BE2C (cell line): ENCODE measurements around the gene PRG2.
A peak's percentile ranks its signal among the peaks of the same experiment; 100 is the strongest.
"Not testable (repeated sequence)": the region's sequence is repeated elsewhere in the genome, so short reads cannot be mapped to it uniquely, and the experiment has no call there.

ENCODE experiments used
- DNase-seq: peaks from one replicate; pipeline ENCODE4 v3.0.0-alpha.2; 2020
- H3K27me3 ChIP-seq: fragments of 250-450 bp; sonication (Bioruptor Pico); 2 replicates; pipeline ENCODE4 v1.5.1; 2020; ENCODE audit warnings: mild to moderate bottlenecking
- H3K36me3 ChIP-seq: fragments of 250-450 bp; sonication (Bioruptor Pico); 2 replicates; pipeline ENCODE4 v1.5.1; 2020; ENCODE audit warnings: mild to moderate bottlenecking
- H3K4me1 ChIP-seq: fragments of 250-450 bp; sonication (Bioruptor Pico); 2 replicates; pipeline ENCODE4 v1.5.1; 2020
- H3K4me3 ChIP-seq: 2 replicates; pipeline ENCODE4 v1.5.1; 2011; ENCODE audit warnings: low read depth, low read length
- H3K9me3 ChIP-seq: fragments of 250-450 bp; sonication (Bioruptor Pico); 2 replicates; pipeline ENCODE4 v1.5.1; 2020
- TF ChIP-seq, protein P1 (sequence below): IDR thresholded peaks from 2 replicates; pipeline ENCODE4 v1.5.1; 2012; ENCODE audit warnings: mild to moderate bottlenecking, low read depth, low read length

Gene PRG2

GRCh38 chr11:57339328-57339727 lies 51.1 kb downstream of the PRG2 start:
- H3K4me1 ChIP-seq = peaks cover 4% of the 10 kb centered on the region
- no peak for DNase-seq
- H3K36me3 ChIP-seq = peaks cover 4% of the 10 kb centered on the region; the same call in 1 of the 2 replicates
- TF ChIP-seq, protein P1, sequence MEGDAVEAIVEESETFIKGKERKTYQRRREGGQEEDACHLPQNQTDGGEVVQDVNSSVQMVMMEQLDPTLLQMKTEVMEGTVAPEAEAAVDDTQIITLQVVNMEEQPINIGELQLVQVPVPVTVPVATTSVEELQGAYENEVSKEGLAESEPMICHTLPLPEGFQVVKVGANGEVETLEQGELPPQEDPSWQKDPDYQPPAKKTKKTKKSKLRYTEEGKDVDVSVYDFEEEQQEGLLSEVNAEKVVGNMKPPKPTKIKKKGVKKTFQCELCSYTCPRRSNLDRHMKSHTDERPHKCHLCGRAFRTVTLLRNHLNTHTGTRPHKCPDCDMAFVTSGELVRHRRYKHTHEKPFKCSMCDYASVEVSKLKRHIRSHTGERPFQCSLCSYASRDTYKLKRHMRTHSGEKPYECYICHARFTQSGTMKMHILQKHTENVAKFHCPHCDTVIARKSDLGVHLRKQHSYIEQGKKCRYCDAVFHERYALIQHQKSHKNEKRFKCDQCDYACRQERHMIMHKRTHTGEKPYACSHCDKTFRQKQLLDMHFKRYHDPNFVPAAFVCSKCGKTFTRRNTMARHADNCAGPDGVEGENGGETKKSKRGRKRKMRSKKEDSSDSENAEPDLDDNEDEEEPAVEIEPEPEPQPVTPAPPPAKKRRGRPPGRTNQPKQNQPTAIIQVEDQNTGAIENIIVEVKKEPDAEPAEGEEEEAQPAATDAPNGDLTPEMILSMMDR = no peak
- no peaks in the 10 kb centered on the region for H3K9me3 ChIP-seq
- H3K4me3 ChIP-seq = no peak overlapping the region
- H3K27me3 ChIP-seq = no peaks in the 10 kb centered on the region

DNA sequence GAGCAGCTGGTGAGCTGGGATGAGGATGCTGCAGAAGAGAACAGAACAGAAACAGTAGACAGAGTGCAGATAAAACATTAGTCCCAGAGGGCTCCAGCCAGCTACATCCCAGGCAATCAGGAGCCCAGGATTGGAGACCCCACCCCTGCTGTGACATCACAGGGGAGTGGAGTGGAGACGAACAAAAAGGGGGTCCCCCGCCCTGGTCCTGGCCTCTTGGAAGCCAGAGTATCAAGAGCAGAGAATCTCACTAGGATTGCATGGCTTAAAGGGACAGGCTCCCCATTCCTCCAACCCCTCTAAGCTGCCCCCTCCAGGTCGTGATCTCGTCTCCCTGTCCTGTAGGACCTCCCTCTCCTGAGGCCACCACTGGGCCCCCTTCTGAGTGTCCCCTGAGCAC lies 52.3 kb downstream of the PRG2 start, which contains the start of gene P2RX3:
Gene P2RX3 (plus strand): TSS at position 211 of the 400 bp plus-strand sequence. CDS start 199 bp downstream, outside the sequence.
- Histone ChIP-seq H3K27me3 (no peaks in the 10 kb centered on the region), H3K4me3 (no peak within 1 kb of the TSS), H3K4me1 (peaks cover 4% of the 10 kb centered on the region), H3K9me3 (no peaks in the 10 kb centered on the region), H3K36me3 (peaks cover 12% of the 10 kb centered on the region)
- TF ChIP-seq, protein P1 = no peak
- peak; percentile 39 for DNase-seq

DNA sequence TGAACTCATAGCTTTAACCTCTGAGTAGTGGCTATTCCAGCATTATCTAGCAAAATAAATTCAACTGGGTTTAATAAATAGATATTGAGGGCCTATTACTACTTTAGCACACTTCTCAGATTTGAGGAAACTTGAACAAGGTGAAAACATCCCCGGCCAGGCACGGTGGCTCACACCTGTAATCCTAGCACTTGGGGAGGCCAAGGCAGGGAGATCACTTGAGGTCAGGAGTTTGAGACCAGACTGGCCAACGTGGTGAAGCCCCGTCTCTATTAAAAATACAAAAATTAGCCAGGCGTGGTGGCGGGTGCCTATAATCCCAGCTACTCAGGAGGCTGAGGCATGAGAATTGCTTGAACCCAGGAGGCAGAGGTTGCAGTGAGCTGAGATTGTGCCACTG lies 53.6 kb downstream of the PRG2 start:
- DNase-seq, H3K4me3 ChIP-seq, H3K4me1 ChIP-seq, H3K9me3 ChIP-seq, H3K27me3 ChIP-seq: not testable (repeated sequence)
- H3K36me3 ChIP-seq = peaks cover 25% of the 10 kb centered on the region
